ENCODE measurements around the gene GABRB2. TPM values are rescaled to one million over a fixed set of nuclear protein-coding genes. Genes with fewer than 3 reads are reported as not detected.

The GABRB2 gene
- total RNA-seq, 1 experiment from 2014 or later: not detected

DNA sequence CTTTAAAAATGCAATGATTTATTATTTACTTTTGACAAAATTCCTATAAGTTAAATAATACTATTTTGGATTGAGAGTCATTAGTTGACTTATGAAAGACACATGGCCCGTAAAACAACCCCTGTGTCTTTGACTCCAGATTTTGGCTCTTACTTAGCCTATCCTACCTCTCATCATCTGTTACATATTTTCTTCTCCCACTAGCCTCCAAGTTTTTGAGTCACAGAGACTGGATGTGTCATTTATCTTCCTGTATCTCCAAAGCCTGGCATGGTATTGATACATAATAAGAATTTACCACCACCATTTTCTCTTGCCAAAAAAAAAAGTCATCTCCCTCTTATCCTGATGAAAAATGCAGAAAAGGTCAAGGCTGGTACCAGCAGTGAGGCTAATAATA lies 99.9 kb downstream of the GABRB2 start:
- DNase-seq: no peak
- H3K9me3 Mint-ChIP-seq (ENCODE audit: low read depth, unreplicated experiment): peaks cover 10% of the 10 kb centered on the region
- TF ChIP-seq, protein P1, sequence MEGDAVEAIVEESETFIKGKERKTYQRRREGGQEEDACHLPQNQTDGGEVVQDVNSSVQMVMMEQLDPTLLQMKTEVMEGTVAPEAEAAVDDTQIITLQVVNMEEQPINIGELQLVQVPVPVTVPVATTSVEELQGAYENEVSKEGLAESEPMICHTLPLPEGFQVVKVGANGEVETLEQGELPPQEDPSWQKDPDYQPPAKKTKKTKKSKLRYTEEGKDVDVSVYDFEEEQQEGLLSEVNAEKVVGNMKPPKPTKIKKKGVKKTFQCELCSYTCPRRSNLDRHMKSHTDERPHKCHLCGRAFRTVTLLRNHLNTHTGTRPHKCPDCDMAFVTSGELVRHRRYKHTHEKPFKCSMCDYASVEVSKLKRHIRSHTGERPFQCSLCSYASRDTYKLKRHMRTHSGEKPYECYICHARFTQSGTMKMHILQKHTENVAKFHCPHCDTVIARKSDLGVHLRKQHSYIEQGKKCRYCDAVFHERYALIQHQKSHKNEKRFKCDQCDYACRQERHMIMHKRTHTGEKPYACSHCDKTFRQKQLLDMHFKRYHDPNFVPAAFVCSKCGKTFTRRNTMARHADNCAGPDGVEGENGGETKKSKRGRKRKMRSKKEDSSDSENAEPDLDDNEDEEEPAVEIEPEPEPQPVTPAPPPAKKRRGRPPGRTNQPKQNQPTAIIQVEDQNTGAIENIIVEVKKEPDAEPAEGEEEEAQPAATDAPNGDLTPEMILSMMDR (IDR thresholded peaks at IDR 0.05; ENCODE audit: unreplicated experiment): no peak

DNA sequence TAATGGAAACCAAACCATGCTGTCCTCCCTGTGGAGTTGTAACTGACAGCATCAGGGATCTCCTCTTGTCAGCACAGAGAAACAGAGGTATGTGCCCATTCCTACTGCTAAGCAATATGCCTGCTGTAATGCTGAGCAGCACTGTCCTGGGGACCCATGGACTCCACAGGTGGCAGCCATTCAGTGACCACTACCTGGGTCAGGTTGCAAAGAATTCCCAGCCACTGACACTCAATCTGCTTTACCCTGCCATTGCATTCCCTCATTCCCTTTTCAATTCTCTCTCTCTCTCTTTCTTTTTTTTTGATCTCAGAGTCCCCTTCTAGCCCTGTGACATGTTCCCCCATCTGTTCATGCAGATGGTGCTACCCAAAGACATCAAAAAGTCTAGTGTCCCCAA lies 104.1 kb downstream of the GABRB2 start:
- Mint-ChIP-seq H3K4me3 (ENCODE audit: low read depth, unreplicated experiment) (no peak overlapping the region), H3K9me3 (ENCODE audit: low read depth, unreplicated experiment) (peaks cover 15% of the 10 kb centered on the region), H3K27me3 (ENCODE audit: unreplicated experiment) (no peaks in the 10 kb centered on the region), H3K4me1 (ENCODE audit: low read depth, unreplicated experiment) (no peaks in the 10 kb centered on the region), H3K27ac (ENCODE audit: unreplicated experiment) (no peak overlapping the region), H3K36me3 (ENCODE audit: insufficient read depth, unreplicated experiment) (no peaks in the 10 kb centered on the region)
- TF ChIP-seq, protein P1 (IDR thresholded peaks at IDR 0.05; ENCODE audit: unreplicated experiment): no peak
- BruUV-seq (replicated peaks): no TSS peak
- CTCF ChIA-PET: no interaction called here
- DNase-seq: no peak
- intact Hi-C loops (cut with micrococcal nuclease; ENCODE audit: unreplicated experiment): no loop called here

More for the DNA sequence above, 99.9 kb downstream of the GABRB2 start:
- no peaks in the 10 kb centered on the region for H3K27me3 Mint-ChIP-seq (ENCODE audit: unreplicated experiment)
- H3K4me1 Mint-ChIP-seq (ENCODE audit: low read depth, unreplicated experiment): no peaks in the 10 kb centered on the region
- no TSS peak for BruUV-seq (replicated peaks)
- H3K36me3 Mint-ChIP-seq (ENCODE audit: insufficient read depth, unreplicated experiment): no peaks in the 10 kb centered on the region
- H3K4me3 Mint-ChIP-seq (ENCODE audit: low read depth, unreplicated experiment): no peak overlapping the region
- no peak overlapping the region for H3K27ac Mint-ChIP-seq (ENCODE audit: unreplicated experiment)
- CTCF ChIA-PET: no interaction called here
- intact Hi-C loops (cut with micrococcal nuclease; ENCODE audit: unreplicated experiment): no loop called here

DNA sequence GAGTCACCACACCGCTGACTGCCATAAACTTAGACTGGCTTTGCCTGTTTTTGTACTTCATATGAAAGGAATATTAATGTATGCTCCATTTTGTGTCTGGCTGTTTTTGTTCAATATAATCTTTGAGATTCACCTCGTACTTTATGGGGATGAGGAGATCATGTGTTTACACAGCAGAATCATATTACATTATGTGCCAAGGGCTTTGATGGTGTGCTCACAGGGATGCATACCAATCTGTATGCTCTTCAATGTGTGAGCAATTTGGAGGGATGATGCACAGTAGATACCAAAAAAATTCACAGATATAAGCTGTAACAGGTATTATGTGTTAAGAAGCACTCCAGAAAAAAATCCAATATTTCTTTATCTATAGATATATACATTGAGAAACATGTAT lies 113.7 kb downstream of the GABRB2 start:
- no TSS peak for BruUV-seq (replicated peaks)
- no peak overlapping the region for H3K27ac Mint-ChIP-seq (ENCODE audit: unreplicated experiment)
- H3K4me3 Mint-ChIP-seq (ENCODE audit: low read depth, unreplicated experiment): no peak overlapping the region
- no peaks in the 10 kb centered on the region for H3K27me3 Mint-ChIP-seq (ENCODE audit: unreplicated experiment)
- H3K4me1 Mint-ChIP-seq (ENCODE audit: low read depth, unreplicated experiment): no peaks in the 10 kb centered on the region
- DNase-seq: no peak
- intact Hi-C loops (cut with micrococcal nuclease; ENCODE audit: unreplicated experiment): no loop called here
- peaks cover 3% of the 10 kb centered on the region for H3K9me3 Mint-ChIP-seq (ENCODE audit: low read depth, unreplicated experiment)
- CTCF ChIA-PET: no interaction called here
- TF ChIP-seq, protein P1 (IDR thresholded peaks at IDR 0.05; ENCODE audit: unreplicated experiment): no peak
- H3K36me3 Mint-ChIP-seq (ENCODE audit: insufficient read depth, unreplicated experiment): no peaks in the 10 kb centered on the region

DNA sequence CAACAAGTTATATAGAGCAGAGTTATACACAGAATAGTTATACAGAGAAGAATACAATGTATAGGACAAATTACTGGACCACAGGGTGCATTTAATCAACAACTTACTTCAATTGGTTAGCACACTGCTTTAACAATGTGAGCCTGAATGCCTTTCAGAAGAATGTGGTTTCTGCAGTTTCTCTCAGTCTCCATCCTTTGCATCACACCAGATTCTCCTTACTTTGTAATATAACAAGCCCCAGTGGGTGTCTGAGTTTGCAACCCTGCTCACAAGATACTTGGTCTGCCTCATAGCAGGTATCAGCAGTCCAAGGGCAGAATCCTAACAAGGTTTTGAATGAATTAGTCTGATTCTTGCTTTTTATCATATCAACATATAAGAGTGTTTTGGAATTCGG lies 114.6 kb downstream of the GABRB2 start:
- intact Hi-C loops (cut with micrococcal nuclease; ENCODE audit: unreplicated experiment): no loop called here
- no peaks in the 10 kb centered on the region for H3K4me1 Mint-ChIP-seq (ENCODE audit: low read depth, unreplicated experiment)

More for the DNA sequence above, 114.6 kb downstream of the GABRB2 start:
- no peak for DNase-seq
- CTCF ChIA-PET: no interaction called here
- Mint-ChIP-seq H3K27me3 (ENCODE audit: unreplicated experiment) (no peaks in the 10 kb centered on the region), H3K36me3 (ENCODE audit: insufficient read depth, unreplicated experiment) (no peaks in the 10 kb centered on the region), H3K27ac (ENCODE audit: unreplicated experiment) (no peak overlapping the region), H3K4me3 (ENCODE audit: low read depth, unreplicated experiment) (no peak overlapping the region), H3K9me3 (ENCODE audit: low read depth, unreplicated experiment) (peaks cover 3% of the 10 kb centered on the region)
- TF ChIP-seq, protein P1 (IDR thresholded peaks at IDR 0.05; ENCODE audit: unreplicated experiment): no peak
- no TSS peak for BruUV-seq (replicated peaks)

Data from Calu3 (cell line).